Measurements from ENCODE around the gene CYP3A4. TPM values are rescaled to one million over a fixed set of nuclear protein-coding genes. Genes with fewer than 3 reads are reported as not detected.

Gene CYP3A4
- total and polyA plus RNA-seq, 2 of the 13 experiments (the other 11 are each of a cell fraction or from before 2014, with no cell fraction given): 0.11 to 0.24 TPM

GRCh38 chr7:99729486-99730237, 54.3 kb downstream of the CYP3A4 start (continued):
- no peak for TF ChIP-seq ZNF646 (CRISPR knock-in tag; IDR thresholded peaks at IDR 0.05)
- TF ChIP-seq CREM (IDR thresholded peaks at IDR 0.05): peak; percentile 35; the same call in 1 of the 2 replicates
- TF ChIP-seq CREM (CRISPR knock-in tag; IDR thresholded peaks at IDR 0.05): no peak
- no peak for TF ChIP-seq SIX1 (CRISPR knock-in tag; IDR thresholded peaks at IDR 0.05; ENCODE audit: borderline replicate concordance)
- peak; percentile 50; the same call in 1 of the 2 replicates for TF ChIP-seq ZNF670 (CRISPR knock-in tag; IDR thresholded peaks at IDR 0.05; ENCODE audit: borderline replicate concordance)
- peak; percentile 27; the same call in 1 of the 2 replicates for TF ChIP-seq HNF4G (IDR thresholded peaks at IDR 0.05; ENCODE audit: borderline replicate concordance, low read depth, low read length)
- no peak for TF ChIP-seq HNF4G (CRISPR knock-in tag; IDR thresholded peaks at IDR 0.05; ENCODE audit: borderline replicate concordance, low read depth)
- TF ChIP-seq TFAP4 (IDR thresholded peaks at IDR 0.05; ENCODE audit: borderline replicate concordance, low read depth): peak; percentile 18; the same call in 1 of the 2 replicates
- 0 out of 2 replicates have a peak, but pooled peaks have one; percentile 27 for TF ChIP-seq ZNF619 (CRISPR knock-in tag; IDR thresholded peaks at IDR 0.05)
- no peak for TF ChIP-seq ZNF343 (CRISPR knock-in tag; IDR thresholded peaks at IDR 0.05)
- no peak for TF ChIP-seq ZNF513 (CRISPR knock-in tag; conservative IDR thresholded peaks at IDR 0.05)
- TF ChIP-seq PATZ1 (CRISPR knock-in tag; IDR thresholded peaks at IDR 0.05): peak; percentile 94
- no peak for TF ChIP-seq HOXA5 (CRISPR knock-in tag; IDR thresholded peaks at IDR 0.05)
- TF ChIP-seq ZNF264 (CRISPR knock-in tag; IDR thresholded peaks at IDR 0.05): 0 out of 2 replicates have a peak, but pooled peaks have one; percentile 33
- TF ChIP-seq KMT2B (CRISPR knock-in tag; IDR thresholded peaks at IDR 0.05): peak; percentile 12; the same call in 1 of the 2 replicates
- TF ChIP-seq NR2F6 (IDR thresholded peaks at IDR 0.05): peak; percentile 21; the same call in 1 of the 2 replicates
- peak; percentile 48; the same call in 1 of the 2 replicates for TF ChIP-seq NR2F6 (CRISPR knock-in tag; IDR thresholded peaks at IDR 0.05)
- TF ChIP-seq NONO (IDR thresholded peaks at IDR 0.05): no peak
- 0 out of 2 replicates have a peak, but pooled peaks have one; percentile 40 for TF ChIP-seq NONO (CRISPR knock-in tag; conservative IDR thresholded peaks at IDR 0.05)

Measured in HepG2 (cell line).